Nucleus accumbens (tissue), 56 donors: ENCODE data around the gene PLCB4.
"Not testable (repeated sequence)": the region's sequence is repeated elsewhere in the genome, so short reads cannot be mapped to it uniquely, and the experiment has no call there.

Source experiments
- DNase-seq, 56 donors: peaks; one replicate each; lab custom pipeline; 2025; lab: John Stamatoyannopoulos, UW

Gene PLCB4

DNA sequence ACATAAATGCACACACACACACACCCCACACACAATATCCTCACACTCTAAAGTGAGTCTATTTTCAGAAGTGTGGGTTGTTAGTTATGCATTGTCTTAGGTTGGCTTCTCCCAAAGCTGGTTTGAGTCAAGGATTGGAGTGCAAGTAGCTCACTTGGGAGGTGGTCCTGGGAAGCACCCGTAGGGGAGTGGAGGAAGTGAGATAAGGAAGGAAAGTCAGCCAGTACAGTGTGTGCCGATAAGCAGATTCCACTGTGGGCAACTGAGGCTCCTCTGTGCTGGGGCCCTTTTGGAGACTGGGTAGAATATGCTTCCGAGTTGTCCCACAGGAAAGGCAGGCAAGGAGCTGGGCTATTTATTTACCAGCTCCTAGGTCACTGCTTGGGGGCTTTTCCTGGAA lies 67.2 kb downstream of the PLCB4 start:
- DNase-seq: no peak

DNA sequence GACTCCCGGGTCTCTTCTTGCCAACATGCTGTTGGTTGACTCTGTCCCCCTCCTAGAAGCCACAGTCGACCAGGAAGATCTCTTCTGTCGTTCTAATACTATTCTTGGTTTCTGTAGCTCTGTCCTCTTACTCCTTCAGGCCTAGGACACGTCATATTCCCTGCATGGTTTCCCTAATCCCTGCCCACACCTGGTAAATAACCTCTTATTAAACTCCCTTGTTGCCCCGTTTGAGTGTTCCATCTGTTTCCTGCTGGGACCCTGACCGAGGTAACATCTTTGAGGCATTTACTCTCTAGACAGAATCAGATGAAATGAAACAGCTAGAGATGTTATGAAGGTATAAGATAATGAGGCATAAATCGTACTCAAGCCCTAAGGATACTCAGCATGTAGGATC lies 68.1 kb downstream of the PLCB4 start:
- DNase-seq: no peak

DNA sequence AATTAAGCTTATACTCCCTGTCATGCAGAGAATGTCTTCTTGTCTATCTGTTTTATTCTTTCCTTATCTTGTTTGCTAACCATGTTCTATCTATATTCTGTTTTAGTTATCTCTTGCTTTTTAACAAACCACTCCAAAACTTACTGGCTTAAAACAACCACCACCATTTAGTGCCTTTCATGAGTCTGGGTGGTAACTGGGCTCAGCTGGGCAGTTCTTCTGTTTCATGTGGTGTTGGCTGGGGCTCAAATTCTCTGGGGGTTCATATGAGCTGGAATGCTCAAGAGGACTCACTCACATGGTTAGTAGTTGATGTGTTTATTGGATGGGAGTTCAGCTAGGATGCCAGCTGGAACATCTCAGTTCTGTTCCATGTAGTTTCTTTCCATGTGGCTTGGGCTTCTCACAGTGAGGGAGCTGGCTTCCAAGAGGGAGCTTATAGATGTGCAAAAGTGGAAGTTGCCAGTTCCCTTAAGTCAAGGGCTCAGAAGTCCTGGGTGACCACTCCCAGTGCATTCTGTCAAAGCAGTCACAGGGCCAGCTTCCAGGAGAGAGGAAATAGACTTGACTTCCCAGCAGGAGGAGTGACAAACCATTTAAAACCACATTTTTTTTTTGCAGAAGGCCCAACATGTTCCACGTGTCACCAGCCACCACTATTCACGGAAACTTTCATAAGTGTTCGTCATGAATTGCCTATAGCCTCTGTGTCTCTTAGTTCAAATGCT lies 70.4 kb downstream of the PLCB4 start:
- DNase-seq: no peak

GRCh38 chr20:9140162-9140760 lies 71.4 kb downstream of the PLCB4 start:
- no peak for DNase-seq

GRCh38 chr20:9141070-9141469 lies 72.2 kb downstream of the PLCB4 start:
- DNase-seq: no peak

- DNase-seq: no peak
Observed at GRCh38 chr20:9141921-9142320, 73.0 kb downstream of the PLCB4 start.

DNA sequence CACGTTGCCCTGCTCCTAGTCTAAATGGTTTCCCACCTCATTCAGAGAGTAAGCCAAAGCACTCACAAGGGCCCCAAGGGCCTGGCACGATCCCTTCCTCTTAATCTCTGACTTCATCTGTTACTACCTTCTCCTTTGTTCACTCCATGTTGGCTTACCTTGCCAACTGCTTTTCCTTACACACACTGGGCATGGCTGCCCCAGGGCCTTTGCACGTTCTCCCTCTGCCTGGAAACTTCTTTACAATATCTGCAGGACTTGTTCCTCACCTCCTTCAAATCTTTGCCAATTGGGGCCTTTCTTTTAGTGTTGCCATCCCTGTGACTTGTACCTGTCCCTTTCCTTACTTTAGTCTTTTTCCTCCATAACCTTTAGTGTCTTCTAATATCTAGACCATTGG lies 73.9 kb downstream of the PLCB4 start:
- no peak for DNase-seq

- no peak for DNase-seq
Observed at GRCh38 chr20:9143926-9144325, 75.0 kb downstream of the PLCB4 start.

- DNase-seq: no peak
Observed at GRCh38 chr20:9144643-9145042, 75.8 kb downstream of the PLCB4 start.

GRCh38 chr20:9145142-9145541 lies 76.3 kb downstream of the PLCB4 start:
- DNase-seq: no peak

GRCh38 chr20:9146649-9147048 lies 77.8 kb downstream of the PLCB4 start:
- DNase-seq: no peak

GRCh38 chr20:9147547-9148024 lies 78.7 kb downstream of the PLCB4 start:
- DNase-seq: no peak

DNA sequence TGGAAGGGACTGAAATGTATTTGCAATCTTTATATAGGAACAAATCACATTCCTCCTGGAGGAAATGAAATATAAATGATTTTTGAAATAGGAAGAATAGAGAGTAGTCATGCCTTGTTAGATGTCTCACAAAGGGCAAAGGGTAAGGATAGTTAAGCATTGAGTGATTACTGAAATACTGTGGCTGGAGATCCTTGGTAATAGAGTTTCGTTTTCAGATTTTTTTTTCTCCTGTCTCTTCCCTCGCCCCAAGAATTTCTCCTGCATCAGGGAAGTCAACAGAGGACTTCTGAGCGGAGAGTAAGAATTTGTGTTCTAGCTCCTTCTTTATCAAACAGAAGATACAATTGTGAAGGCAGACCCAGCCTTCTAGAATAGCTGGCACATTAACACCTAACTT lies 79.4 kb downstream of the PLCB4 start:
- no peak for DNase-seq

DNA sequence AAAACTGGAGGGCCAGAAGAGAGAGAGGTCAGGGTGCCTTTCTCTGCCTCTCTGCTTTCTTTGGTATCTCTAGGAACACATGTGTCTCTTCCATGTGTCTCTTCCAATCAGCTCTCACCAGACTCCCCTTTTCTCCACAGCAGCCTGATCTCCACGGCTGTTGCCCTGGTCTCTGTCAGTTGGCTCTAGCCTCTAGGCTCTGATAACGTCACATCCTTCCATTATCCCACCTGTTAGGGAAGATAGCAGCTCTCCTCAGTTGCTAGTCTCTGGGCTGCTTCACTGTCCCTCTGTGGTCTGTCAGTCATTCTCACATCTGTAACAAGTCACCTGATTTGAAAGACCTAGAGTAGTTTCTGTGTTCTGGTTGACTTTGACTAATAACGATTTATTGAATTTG lies 80.2 kb downstream of the PLCB4 start:
- DNase-seq: no peak

DNA sequence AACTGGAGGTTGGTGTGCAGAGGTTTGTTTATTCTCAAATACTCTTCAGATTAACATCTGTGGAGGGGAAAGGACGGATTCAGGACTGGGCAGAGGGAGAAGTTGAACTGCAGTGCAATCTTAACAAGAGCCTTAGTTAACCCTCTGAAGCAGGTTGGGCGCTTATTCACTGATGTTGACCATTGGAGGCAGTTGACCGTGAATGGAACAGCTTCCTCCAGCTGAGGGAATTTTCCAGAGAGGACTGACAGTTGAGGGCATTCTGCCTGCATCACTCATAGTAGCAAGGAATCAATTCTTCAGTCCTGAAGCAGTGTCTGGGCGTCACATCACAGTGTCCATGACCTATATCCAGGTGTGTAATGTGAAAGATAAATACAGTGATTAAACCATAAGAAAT lies 80.9 kb downstream of the PLCB4 start:
- no peak for DNase-seq

DNA sequence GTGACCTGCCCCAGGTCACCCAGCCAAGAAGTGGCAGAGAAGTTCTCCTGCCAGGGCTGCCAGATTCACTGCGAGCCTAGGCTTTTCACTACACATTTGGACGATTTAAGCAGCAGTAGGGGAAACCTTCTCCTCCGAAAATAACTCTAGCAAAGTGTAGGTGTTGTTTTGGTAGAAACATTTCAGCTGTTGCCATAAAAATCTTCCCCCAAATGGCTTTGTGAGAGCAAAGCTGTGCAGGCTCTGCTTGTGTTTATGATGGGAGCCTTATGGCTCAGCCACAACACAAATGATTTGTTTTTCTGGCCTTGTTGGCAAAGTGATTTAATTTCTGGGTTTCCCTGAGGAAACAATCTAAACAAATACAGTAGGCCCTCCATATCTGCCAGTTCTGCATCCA lies 81.8 kb downstream of the PLCB4 start:
- no peak for DNase-seq

- not testable (repeated sequence) for DNase-seq
Observed at GRCh38 chr20:9152139-9152538, 83.3 kb downstream of the PLCB4 start.

- DNase-seq: no peak
Observed at GRCh38 chr20:9154464-9155024, 85.7 kb downstream of the PLCB4 start.

DNA sequence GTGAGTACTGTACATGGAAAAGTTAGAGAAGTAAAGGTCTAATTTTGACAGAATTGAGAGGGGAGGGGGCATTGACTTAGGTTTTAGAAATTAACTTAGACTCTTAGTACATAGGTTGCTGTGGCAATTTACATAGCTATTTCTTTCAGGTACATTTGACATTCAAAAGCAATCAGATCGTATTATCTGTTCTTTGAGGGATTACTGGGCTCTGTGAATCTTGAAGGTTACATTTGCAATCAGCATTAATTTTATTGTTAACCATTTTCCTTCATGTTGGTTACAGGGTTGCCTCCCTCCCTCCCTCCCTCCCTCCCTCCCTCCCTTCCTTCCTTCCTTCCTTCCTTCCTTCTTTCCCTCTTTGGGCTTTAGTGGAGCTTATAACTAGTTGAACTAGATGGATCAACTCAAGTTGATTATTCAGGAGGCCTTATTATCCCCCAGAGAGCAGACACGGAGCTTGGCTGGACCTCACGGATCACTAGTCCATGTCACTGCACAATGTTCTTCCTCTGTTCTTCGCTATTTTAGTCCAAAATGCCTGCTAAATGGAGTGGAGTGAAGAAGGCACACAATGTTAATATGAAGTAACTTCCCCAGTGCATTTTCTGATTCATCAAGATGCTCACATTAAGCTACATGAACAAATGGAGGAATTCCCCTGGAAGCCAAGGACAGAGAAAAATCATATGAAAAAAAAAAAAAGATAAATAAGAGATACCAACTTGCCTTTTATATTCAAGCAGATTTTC lies 87.8 kb downstream of the PLCB4 start:
- DNase-seq: no peak

GRCh38 chr20:9160331-9160730 lies 91.4 kb downstream of the PLCB4 start:
- no peak for DNase-seq

DNA sequence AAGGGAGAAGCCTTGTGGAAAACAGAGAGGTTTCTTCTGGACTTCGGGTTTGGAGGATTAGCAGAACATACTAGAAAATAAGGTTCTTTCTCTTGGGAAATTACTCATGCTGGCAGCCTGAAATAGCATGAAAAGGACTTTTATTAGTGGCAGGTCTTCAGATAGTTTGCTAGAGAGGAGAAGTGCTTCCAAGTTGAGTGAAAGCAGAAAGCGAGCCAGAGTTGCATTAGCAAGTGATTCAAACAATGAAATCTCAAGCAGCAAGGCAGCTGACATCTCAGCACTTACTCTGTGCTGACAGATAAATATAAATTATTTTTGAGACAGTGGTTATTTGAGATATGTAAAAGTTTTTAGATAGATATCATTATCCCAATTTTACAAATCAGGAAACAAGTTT lies 91.9 kb downstream of the PLCB4 start:
- no peak for DNase-seq
